ENCODE data around the gene PSENEN. TPM values are rescaled to one million over a fixed set of nuclear protein-coding genes. Genes with fewer than 3 reads are reported as not detected.

Gene PSENEN
- total and polyA plus RNA-seq, 2 experiments from 2014 or later: 20.6 to 175 TPM

GRCh38 chr19:35791814-35792279, 46.4 kb downstream of the PSENEN start:
- H3K27me3 Mint-ChIP-seq (ENCODE audit: insufficient read depth, low read depth, poor library complexity): peaks cover 21% of the 10 kb centered on the region
- H3K4me1 Mint-ChIP-seq: peaks cover 5% of the 10 kb centered on the region; the same call in 2 of the 3 replicates
- Histone ChIP-seq H3K79me2 (replicated peaks; ENCODE audit: insufficient read depth) (no peaks in the 10 kb centered on the region), H4K20me1 (replicated peaks; ENCODE audit: insufficient read depth) (no peaks in the 10 kb centered on the region), H3K36me3 (ENCODE audit: insufficient read depth) (no peaks in the 10 kb centered on the region), H3K27me3 (ENCODE audit: insufficient read depth) (peaks cover 19% of the 10 kb centered on the region), H3F3A (replicated peaks; ENCODE audit: low read depth) (0 out of 2 replicates have a peak, but pooled peaks cover 8% of the 10 kb centered on the region), H3K4me3 (no peak overlapping the region), H3K9me2 (ENCODE audit: insufficient read depth) (no peaks in the 10 kb centered on the region), H3K27ac (ENCODE audit: low read depth) (no peak overlapping the region), H2AFZ (no peak overlapping the region), H3K4me1 (ENCODE audit: insufficient read depth) (peaks cover 3% of the 10 kb centered on the region; the same call in 1 of the 2 replicates), H3K4me2 (no peak overlapping the region)
- H3K9me3 Mint-ChIP-seq: no peaks in the 10 kb centered on the region; the same call in 2 of the 3 replicates
- TF ChIP-seq EZH2 (IDR thresholded peaks at IDR 0.05; ENCODE audit: low read depth, unreplicated experiment) (no peak), REST (IDR thresholded peaks at IDR 0.05; ENCODE audit: unreplicated experiment) (no peak), ZNF114 (CRISPR knock-in tag; IDR thresholded peaks at IDR 0.05) (no peak), POLR2AphosphoS5 (IDR thresholded peaks at IDR 0.05; ENCODE audit: low read depth) (no peak), JUNB (IDR thresholded peaks at IDR 0.05; ENCODE audit: unreplicated experiment) (no peak), EZH2phosphoT487 (IDR thresholded peaks at IDR 0.05; ENCODE audit: unreplicated experiment) (no peak)
- ATAC-seq (no peak), DNase-seq (ENCODE audit: low spot score) (no peak)
- H3K27ac Mint-ChIP-seq: no peak overlapping the region
- no peaks in the 10 kb centered on the region for H3K36me3 Mint-ChIP-seq (ENCODE audit: low read depth)
- no peak overlapping the region for H3K4me3 Mint-ChIP-seq

GRCh38 chr19:35792312-35792711, 46.9 kb downstream of the PSENEN start:
- DNase-seq (ENCODE audit: low spot score) (no peak), ATAC-seq (no peak)
- Histone ChIP-seq H3K79me2 (replicated peaks; ENCODE audit: insufficient read depth) (no peaks in the 10 kb centered on the region), H3K27me3 (ENCODE audit: insufficient read depth) (peaks cover 24% of the 10 kb centered on the region), H3K4me1 (ENCODE audit: insufficient read depth) (peaks cover 6% of the 10 kb centered on the region; the same call in 1 of the 2 replicates), H3K4me3 (no peak overlapping the region), H3K27ac (ENCODE audit: low read depth) (no peak overlapping the region), H3K4me2 (no peak overlapping the region), H2AFZ (no peak overlapping the region), H3K36me3 (ENCODE audit: insufficient read depth) (no peaks in the 10 kb centered on the region), H3F3A (replicated peaks; ENCODE audit: low read depth) (0 out of 2 replicates have a peak, but pooled peaks cover 8% of the 10 kb centered on the region), H3K9me2 (ENCODE audit: insufficient read depth) (no peaks in the 10 kb centered on the region), H4K20me1 (replicated peaks; ENCODE audit: insufficient read depth) (no peaks in the 10 kb centered on the region)
- peaks cover 25% of the 10 kb centered on the region for H3K27me3 Mint-ChIP-seq (ENCODE audit: insufficient read depth, low read depth, poor library complexity)
- H3K36me3 Mint-ChIP-seq (ENCODE audit: low read depth): no peaks in the 10 kb centered on the region
- peaks cover 9% of the 10 kb centered on the region for H3K4me1 Mint-ChIP-seq
- H3K27ac Mint-ChIP-seq: no peak overlapping the region
- no peaks in the 10 kb centered on the region; the same call in 2 of the 3 replicates for H3K9me3 Mint-ChIP-seq
- H3K4me3 Mint-ChIP-seq: no peak overlapping the region
- TF ChIP-seq REST (IDR thresholded peaks at IDR 0.05; ENCODE audit: unreplicated experiment) (no peak), EZH2 (IDR thresholded peaks at IDR 0.05; ENCODE audit: low read depth, unreplicated experiment) (no peak), JUNB (IDR thresholded peaks at IDR 0.05; ENCODE audit: unreplicated experiment) (no peak), EZH2phosphoT487 (IDR thresholded peaks at IDR 0.05; ENCODE audit: unreplicated experiment) (no peak), ETS1 (IDR thresholded peaks at IDR 0.05) (no peak), ZNF114 (CRISPR knock-in tag; IDR thresholded peaks at IDR 0.05) (no peak), STAT1 (IDR thresholded peaks at IDR 0.05; ENCODE audit: unreplicated experiment) (no peak), CTCF (conservative IDR thresholded peaks at IDR 0.05; ENCODE audit: low read depth in 2 of 2) (no peak), POLR2AphosphoS5 (IDR thresholded peaks at IDR 0.05; ENCODE audit: low read depth) (no peak), ZNF331 (CRISPR knock-in tag; IDR thresholded peaks at IDR 0.05; ENCODE audit: low read depth) (no peak)

Data from GM23338 (cell line).